BLaER1 (cell line): ENCODE measurements around the gene RNF223.

Source experiments
- H3K27ac ChIP-seq: shearing (Covaris generic); formaldehyde crosslinking; 2 replicates; pipeline ENCODE4 v1.8.1; 2022
- H3K27me3 ChIP-seq: shearing (Covaris generic); formaldehyde crosslinking; 2 replicates; pipeline ENCODE4 v1.8.1; 2022
- H3K36me3 ChIP-seq: shearing (Covaris generic); formaldehyde crosslinking; 2 replicates; pipeline ENCODE4 v1.8.1; 2022
- H3K4me1 ChIP-seq: shearing (Covaris generic); formaldehyde crosslinking; 2 replicates; pipeline ENCODE4 v1.8.1; 2022
- H3K4me2 ChIP-seq: shearing (Covaris generic); formaldehyde crosslinking; 2 replicates; pipeline ENCODE4 v1.8.1; 2022
- H3K4me3 ChIP-seq: shearing (Covaris generic); formaldehyde crosslinking; 2 replicates; pipeline ENCODE4 v1.8.1; 2022
- H3K9ac ChIP-seq: shearing (Covaris generic); formaldehyde crosslinking; 2 replicates; pipeline ENCODE4 v1.8.1; 2022
- H3K9me3 ChIP-seq: shearing (Covaris generic); formaldehyde crosslinking; 2 replicates; pipeline ENCODE4 v1.8.1; 2022
- H4K20me1 ChIP-seq: shearing (Covaris generic); formaldehyde crosslinking; 2 replicates; pipeline ENCODE4 v1.8.1; 2022
- Cebpa-rat ChIP-seq: shearing (Covaris generic); IDR thresholded peaks from 2 replicates; pipeline ENCODE4 v1.8.1; 2022

The RNF223 gene

DNA sequence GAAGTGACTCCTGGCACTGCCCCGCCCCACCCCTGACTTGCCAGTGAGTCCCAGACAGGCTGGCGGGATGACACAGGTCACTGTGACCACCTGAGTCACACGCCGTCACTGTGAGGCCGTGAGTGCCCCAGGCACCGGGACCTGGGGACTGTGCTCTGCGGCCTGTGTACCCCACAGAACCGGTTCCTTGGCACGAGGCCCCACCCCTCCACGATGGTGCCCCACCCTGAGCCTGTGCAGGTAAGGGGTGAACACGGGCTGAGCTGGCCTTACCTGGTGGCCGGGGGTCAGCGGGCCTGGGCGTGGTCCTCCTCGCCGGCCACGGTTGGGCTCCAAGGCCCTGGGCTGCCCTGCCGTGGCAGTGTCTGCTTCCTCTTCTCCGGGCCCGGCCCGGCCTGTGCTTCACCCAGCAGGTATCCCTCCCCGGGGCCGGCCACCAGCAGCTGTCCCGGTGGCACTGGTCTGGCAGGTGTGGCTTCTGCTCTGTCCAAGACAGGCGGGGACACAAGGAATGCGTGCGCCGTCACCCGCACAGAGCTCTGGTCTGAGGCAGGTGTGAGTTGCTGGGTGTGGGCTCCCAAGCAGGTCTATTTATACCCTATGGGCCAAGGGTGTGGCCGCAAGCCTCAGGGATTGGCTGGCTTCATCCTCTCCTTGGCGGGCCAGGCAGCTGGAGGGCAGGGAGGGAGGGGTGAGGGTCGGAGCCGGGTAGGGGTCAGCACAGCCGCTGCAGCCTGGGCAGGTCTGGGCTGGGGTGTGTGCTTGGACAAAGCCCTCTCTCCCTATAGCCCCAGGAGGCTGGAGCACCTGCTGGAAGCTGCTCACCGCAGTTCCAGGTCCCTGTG is at the start of gene RNF223:
Gene RNF223 (minus strand): TSS at position 564 of the 845 bp plus-strand sequence. CDS start 1,740 bp downstream, outside the sequence.
- Histone ChIP-seq H3K27ac (no peak within 1 kb of the TSS), H3K4me3 (no peak within 1 kb of the TSS)

GRCh38 chr1:1122981-1123480 is 48.9 kb upstream of the RNF223 start:
- H3K27me3 ChIP-seq: peaks cover 25% of the 10 kb centered on the region

More for the DNA sequence above, at the start of gene RNF223:
- H3K36me3 ChIP-seq: no peaks in the 10 kb centered on the region
- no peak within 1 kb of the TSS for H3K4me2 ChIP-seq
- H3K27me3 ChIP-seq: peaks cover 31% of the 10 kb centered on the region
- no peaks in the 10 kb centered on the region for H3K9me3 ChIP-seq
- H4K20me1 ChIP-seq: peaks cover 10% of the 10 kb centered on the region
- no peak for TF ChIP-seq Cebpa-rat
- no peak within 1 kb of the TSS for H3K9ac ChIP-seq
- peaks cover 33% of the 10 kb centered on the region for H3K4me1 ChIP-seq

DNA sequence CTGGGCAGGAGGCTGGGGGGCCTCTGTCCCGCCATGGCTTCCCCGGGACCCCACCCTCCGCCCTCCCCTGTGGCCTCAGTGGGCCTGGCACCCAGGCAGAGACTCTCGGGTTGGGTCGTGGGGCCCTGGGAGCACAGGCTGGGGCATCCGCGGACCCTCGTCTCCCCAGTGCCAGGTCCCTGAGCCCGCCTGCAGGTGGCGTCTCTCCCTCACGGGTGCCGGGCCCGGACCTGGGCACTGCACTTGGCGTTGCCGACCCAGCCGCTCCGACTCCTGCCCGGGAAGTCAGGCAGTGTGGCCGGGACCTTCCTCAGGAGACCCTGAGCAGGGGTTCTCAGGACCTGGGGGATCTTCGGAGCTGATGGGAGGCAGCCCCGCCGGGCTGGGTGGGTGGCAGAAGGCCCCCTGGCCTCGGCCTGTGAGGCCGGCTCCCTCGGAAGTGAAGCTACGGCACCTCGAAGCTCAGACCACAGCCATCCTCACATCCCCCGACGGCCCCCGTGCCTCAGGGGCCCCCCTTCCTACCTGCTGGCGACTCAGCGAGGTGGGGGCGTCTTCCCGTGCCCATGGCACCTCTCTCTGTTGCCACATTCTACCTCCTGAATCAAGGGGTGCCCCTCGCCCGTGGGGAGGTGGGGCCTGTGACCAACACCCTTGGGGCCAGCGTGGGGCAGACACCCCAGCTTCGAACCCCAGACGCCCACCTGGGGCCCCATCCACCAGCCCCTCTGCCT is 48.1 kb upstream of the RNF223 start:
- peaks cover 33% of the 10 kb centered on the region for H3K27me3 ChIP-seq
- H3K4me2 ChIP-seq: peak overlapping the region; percentile 93
- peaks cover 64% of the 10 kb centered on the region for H3K4me1 ChIP-seq
- TF ChIP-seq Cebpa-rat: no peak
- no peaks in the 10 kb centered on the region for H4K20me1 ChIP-seq
- 0 out of 2 replicates have a peak overlapping the region, but pooled peaks have one; percentile 41 for H3K4me3 ChIP-seq
- H3K9ac ChIP-seq: peak overlapping the region; percentile 67; the same call in 1 of the 2 replicates
- H3K36me3 ChIP-seq: no peaks in the 10 kb centered on the region
- H3K27ac ChIP-seq: peak overlapping the region; percentile 72
- no peaks in the 10 kb centered on the region for H3K9me3 ChIP-seq

More at GRCh38 chr1:1122981-1123480, 48.9 kb upstream of the RNF223 start:
- Histone ChIP-seq H3K9ac (no peak overlapping the region), H4K20me1 (no peaks in the 10 kb centered on the region), H3K9me3 (no peaks in the 10 kb centered on the region), H3K36me3 (no peaks in the 10 kb centered on the region), H3K27ac (no peak overlapping the region), H3K4me1 (peaks cover 56% of the 10 kb centered on the region), H3K4me3 (no peak overlapping the region), H3K4me2 (peak overlapping the region; percentile 93)
- no peak for TF ChIP-seq Cebpa-rat

GRCh38 chr1:1121611-1122077 is 47.5 kb upstream of the RNF223 start:
- H3K4me1 ChIP-seq: peaks cover 68% of the 10 kb centered on the region
- H3K4me2 ChIP-seq: peak overlapping the region; percentile 93
- TF ChIP-seq Cebpa-rat: no peak
- H3K36me3 ChIP-seq: no peaks in the 10 kb centered on the region
- peaks cover 37% of the 10 kb centered on the region for H3K27me3 ChIP-seq
- no peaks in the 10 kb centered on the region for H4K20me1 ChIP-seq
- H3K9ac ChIP-seq: peak overlapping the region; percentile 67; the same call in 1 of the 2 replicates
- peak overlapping the region; percentile 72; the same call in 1 of the 2 replicates for H3K27ac ChIP-seq
- no peak overlapping the region for H3K4me3 ChIP-seq
- H3K9me3 ChIP-seq: no peaks in the 10 kb centered on the region

DNA sequence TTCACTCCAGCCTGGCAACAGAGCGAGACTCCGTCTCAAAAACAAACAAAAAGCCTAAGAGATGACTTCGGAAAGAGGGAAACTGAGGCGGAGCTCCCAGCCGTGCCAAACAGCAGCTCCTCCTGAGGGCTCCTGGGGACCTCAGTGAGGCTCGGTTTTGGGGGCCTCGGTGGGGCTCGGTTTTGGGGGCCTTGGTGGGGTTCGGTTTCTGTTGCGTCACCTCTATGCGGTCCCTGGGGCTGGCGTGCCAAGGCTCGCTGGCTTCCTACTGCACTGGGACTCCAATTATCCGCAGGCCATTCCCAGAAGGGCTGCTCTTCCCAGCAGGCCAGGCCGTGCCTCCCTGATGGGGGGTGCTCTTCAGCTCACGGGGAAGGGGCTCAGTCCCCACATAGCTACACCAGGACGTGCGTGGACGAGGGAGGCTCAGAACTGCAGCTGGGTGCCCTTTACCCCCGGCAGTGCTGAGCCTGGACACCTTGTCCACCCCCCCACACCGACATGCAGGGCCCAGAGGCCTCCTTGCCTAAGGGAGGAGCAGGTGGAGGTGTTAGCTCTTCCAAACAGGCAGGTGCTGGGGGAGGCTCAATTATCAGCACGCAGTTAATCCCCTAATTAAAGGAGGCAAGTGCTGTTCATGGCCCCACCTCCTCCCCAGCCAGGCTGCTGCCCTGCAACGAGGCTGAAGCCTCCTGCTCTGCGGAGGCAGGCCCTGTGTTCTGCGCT is 46.9 kb upstream of the RNF223 start:
- TF ChIP-seq Cebpa-rat: no peak
- Histone ChIP-seq H3K4me1 (peaks cover 70% of the 10 kb centered on the region), H3K9ac (no peak overlapping the region), H3K4me2 (peak overlapping the region; percentile 70), H3K27ac (no peak overlapping the region), H3K36me3 (no peaks in the 10 kb centered on the region), H3K9me3 (no peaks in the 10 kb centered on the region), H4K20me1 (no peaks in the 10 kb centered on the region), H3K27me3 (peaks cover 41% of the 10 kb centered on the region), H3K4me3 (no peak overlapping the region)

- Histone ChIP-seq H3K4me1 (peaks cover 71% of the 10 kb centered on the region), H3K27me3 (peaks cover 41% of the 10 kb centered on the region), H3K4me3 (no peak overlapping the region), H3K4me2 (peak overlapping the region; percentile 70), H4K20me1 (no peaks in the 10 kb centered on the region), H3K27ac (no peak overlapping the region), H3K9ac (no peak overlapping the region), H3K36me3 (no peaks in the 10 kb centered on the region), H3K9me3 (no peaks in the 10 kb centered on the region)
- TF ChIP-seq Cebpa-rat: no peak
These were observed 46.0 kb upstream of the RNF223 start for GRCh38 chr1:1120096-1120495.

GRCh38 chr1:1119272-1119890 is 45.3 kb upstream of the RNF223 start:
- Histone ChIP-seq H3K4me3 (no peak overlapping the region), H3K27me3 (peaks cover 41% of the 10 kb centered on the region), H3K9me3 (peaks cover 1% of the 10 kb centered on the region; the same call in 1 of the 2 replicates), H3K4me2 (peak overlapping the region; percentile 70), H4K20me1 (no peaks in the 10 kb centered on the region), H3K27ac (no peak overlapping the region), H3K4me1 (peaks cover 78% of the 10 kb centered on the region), H3K9ac (no peak overlapping the region), H3K36me3 (0 out of 2 replicates have a peak, but pooled peaks cover 1% of the 10 kb centered on the region)
- TF ChIP-seq Cebpa-rat: no peak

GRCh38 chr1:1118876-1119220 is 44.7 kb upstream of the RNF223 start:
- Histone ChIP-seq H3K4me2 (peak overlapping the region; percentile 70), H3K9ac (no peak overlapping the region), H3K4me1 (peaks cover 80% of the 10 kb centered on the region), H3K9me3 (peaks cover 7% of the 10 kb centered on the region), H3K27ac (no peak overlapping the region), H4K20me1 (no peaks in the 10 kb centered on the region), H3K4me3 (no peak overlapping the region), H3K27me3 (peaks cover 41% of the 10 kb centered on the region), H3K36me3 (peaks cover 6% of the 10 kb centered on the region)
- TF ChIP-seq Cebpa-rat: no peak
